WI38 (cell line): ENCODE measurements around the gene ENAH.

Experiments
- H3K4me3 ChIP-seq: 2 replicates; pipeline ENCODE4 v1.5.1; 2011; ENCODE audit warnings: low read depth, mild to moderate bottlenecking, control low read depth, low read length
- CTCF ChIP-seq: IDR thresholded peaks from 2 replicates; pipeline ENCODE4 v1.5.1; 2012; ENCODE audit warnings: low read depth, mild to moderate bottlenecking, control low read depth, low read length

The ENAH gene

DNA sequence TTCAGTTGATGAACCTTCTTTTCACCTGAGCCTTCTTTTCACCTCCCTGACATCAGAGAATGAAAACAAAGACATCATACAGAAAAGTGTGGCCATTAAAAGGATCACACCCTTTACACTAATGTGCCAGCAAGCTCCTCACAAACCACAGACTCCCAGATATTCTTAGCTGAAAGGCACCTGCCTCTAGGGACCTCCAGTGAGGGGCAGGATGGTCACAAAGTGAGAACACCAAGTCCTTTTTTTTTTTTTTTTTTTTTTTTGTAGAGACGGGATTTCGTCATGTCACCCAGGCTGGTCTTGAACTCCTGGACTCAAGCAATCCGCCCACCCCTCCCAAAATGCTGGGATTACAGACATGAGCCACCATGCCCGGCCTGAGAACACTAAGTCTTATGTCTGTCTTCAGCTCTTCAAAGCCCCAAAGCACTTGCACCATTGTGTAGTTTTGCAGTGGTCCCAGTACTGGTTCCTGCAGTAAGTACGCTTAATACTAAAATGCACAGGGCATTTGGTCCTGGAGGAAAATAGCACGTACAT lies 166.9 kb downstream of the ENAH start:
- no peak overlapping the region for H3K4me3 ChIP-seq
- no peak for TF ChIP-seq CTCF

DNA sequence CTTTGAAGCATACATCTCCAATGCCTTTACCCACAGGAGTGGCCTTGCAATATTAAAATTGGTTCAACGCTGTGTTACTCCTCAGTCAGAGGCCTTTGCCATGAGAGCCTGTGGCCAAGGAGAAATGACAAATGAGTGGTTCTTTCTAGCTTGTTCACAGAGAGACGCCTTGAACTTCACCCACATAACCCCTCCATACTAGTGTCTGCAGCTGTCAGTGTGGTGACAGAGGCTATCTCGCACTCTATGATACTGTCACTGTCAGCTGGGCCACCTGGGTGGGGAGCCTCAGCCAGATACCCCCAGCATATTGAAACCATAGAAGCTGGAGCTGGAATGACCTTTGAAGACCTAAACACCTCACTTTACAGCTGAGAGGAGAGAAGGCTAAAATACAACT lies 167.7 kb downstream of the ENAH start:
- no peak for TF ChIP-seq CTCF
- H3K4me3 ChIP-seq, result no peak overlapping the region

GRCh38 chr1:225484657-225485214 lies 168.2 kb downstream of the ENAH start:
- no peak overlapping the region for H3K4me3 ChIP-seq
- no peak for TF ChIP-seq CTCF

DNA sequence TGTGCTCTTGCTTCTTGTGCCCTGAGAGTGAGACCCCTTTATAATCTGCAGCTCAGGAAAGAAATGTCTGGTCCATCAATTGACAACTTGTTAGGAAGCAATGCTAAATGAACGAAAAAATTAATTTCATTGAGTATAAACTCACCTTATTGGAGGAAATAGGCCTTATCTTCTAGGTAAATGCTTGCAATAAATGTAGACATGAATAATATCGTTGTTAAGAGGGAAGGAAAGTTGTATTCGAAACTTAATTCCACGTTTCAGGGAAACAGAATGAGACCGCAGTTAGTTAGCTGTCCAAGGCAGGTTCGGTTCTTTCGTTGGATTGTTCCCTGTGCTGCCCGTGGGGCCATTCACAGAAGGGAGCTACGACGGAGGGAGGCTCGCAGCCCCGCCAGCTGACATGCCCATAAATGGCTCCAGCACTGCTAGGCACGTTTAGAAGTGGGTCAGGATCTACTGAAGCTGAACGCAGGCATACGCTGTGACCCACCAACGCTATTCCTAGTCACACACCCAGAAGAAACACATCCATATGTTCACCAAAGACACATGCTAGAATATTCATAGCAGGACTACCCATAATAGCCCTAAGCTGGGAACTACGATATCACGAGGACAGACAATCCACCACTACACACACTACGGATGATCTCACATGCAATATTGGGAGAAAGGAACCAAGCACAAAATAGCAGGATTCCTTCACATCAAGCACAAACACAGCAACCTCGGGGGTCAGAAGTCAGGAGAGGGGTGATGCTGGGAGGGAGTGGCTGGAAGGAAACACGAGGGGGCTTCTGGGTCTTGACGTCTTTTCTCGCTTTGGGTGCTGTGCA lies 168.9 kb downstream of the ENAH start:
- TF ChIP-seq CTCF, result no peak
- H3K4me3 ChIP-seq, result no peak overlapping the region

GRCh38 chr1:225482421-225482950 lies 170.4 kb downstream of the ENAH start:
- H3K4me3 ChIP-seq, result no peak overlapping the region
- no peak for TF ChIP-seq CTCF

DNA sequence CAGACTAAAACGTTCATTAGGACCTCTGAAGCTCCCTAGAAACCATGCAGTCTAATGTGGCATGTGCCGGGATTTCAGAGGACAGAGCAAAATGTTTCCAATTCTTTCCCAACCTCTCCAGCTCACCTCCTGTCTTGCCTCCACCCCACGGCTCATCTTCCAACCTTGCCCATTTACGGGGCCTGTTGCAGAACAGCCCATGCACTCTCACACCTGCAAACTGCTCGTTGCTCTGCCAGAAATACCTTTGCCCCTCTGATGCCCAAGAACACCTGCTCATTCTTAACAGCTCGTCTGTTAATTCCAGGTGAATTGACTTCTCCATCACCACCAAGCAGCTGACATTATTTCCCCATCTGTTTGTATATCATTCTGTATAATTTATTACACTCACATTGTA lies 171.2 kb downstream of the ENAH start:
- TF ChIP-seq CTCF, result no peak
- no peak overlapping the region for H3K4me3 ChIP-seq
